ENCODE data around the gene MID1. TPM values are rescaled to one million over a fixed set of nuclear protein-coding genes. Genes with fewer than 3 reads are reported as not detected.

MID1 gene
- total RNA-seq, 3 donors from 2014 or later, result 41.4 to 48.8 (median 48.4) TPM

DNA sequence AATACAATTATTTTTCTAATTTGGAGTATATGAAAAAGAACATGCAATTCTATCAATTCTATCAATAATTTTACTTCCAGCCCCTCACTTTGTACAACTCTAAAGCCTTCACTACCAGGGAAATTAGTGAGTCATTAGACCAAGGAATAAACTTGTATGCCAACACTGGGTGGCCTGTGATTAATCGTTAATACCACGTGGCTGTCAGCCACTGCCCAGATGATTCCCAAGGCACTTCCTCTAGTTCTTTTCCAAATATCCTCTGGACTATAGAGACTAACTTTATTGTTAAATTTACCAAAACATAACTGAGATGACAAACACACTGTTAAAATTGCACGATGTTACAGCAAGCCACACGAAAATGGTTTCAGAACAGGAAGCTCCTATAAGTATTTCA, 45.7 kb downstream of the MID1 start:
- no peak overlapping the region for H3K4me3 ChIP-seq
- no peak for ATAC-seq
- H3K4me1 ChIP-seq (ENCODE audit: low read depth), result no peaks in the 10 kb centered on the region
- TF ChIP-seq, protein P1, sequence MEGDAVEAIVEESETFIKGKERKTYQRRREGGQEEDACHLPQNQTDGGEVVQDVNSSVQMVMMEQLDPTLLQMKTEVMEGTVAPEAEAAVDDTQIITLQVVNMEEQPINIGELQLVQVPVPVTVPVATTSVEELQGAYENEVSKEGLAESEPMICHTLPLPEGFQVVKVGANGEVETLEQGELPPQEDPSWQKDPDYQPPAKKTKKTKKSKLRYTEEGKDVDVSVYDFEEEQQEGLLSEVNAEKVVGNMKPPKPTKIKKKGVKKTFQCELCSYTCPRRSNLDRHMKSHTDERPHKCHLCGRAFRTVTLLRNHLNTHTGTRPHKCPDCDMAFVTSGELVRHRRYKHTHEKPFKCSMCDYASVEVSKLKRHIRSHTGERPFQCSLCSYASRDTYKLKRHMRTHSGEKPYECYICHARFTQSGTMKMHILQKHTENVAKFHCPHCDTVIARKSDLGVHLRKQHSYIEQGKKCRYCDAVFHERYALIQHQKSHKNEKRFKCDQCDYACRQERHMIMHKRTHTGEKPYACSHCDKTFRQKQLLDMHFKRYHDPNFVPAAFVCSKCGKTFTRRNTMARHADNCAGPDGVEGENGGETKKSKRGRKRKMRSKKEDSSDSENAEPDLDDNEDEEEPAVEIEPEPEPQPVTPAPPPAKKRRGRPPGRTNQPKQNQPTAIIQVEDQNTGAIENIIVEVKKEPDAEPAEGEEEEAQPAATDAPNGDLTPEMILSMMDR (IDR thresholded peaks at IDR 0.05), result no peak
- no peaks in the 10 kb centered on the region for H3K36me3 ChIP-seq (ENCODE audit: low read depth)
- H3K9me3 ChIP-seq, result no peaks in the 10 kb centered on the region
- intact Hi-C loops (cut with DNase I, micrococcal nuclease), result no loop called here
- DNase-seq, result no peak

- no peaks in the 10 kb centered on the region for H3K9me3 ChIP-seq
- H3K36me3 ChIP-seq (ENCODE audit: low read depth), result no peaks in the 10 kb centered on the region
- intact Hi-C loops (cut with DNase I, micrococcal nuclease), result no loop called here
- DNase-seq (no peak), ATAC-seq (no peak)
- no peaks in the 10 kb centered on the region for H3K4me1 ChIP-seq (ENCODE audit: low read depth)
- H3K4me3 ChIP-seq, result no peak overlapping the region
- TF ChIP-seq, protein P1 (IDR thresholded peaks at IDR 0.05), result no peak
Measured at GRCh38 chrX:10571260-10571659, 49.1 kb downstream of the MID1 start.

DNA sequence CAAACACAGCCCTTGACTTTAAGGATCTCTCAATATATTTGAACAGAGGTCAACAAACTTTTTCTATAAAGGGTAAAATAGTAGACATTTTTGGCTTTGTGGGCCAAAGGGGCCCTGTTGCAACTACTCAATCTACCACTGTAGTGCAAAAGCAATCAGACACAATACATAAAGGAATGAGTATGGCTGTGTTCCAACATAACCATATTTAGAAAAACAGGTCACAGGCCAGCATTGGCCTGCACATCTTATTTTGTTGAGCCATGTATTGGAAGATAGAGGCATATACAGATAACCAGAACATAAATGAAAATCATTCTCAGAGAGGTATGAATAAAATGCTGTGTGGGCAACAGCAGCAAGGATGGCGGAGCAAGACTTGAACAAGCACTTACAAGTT, 49.8 kb downstream of the MID1 start:
- no peaks in the 10 kb centered on the region for H3K36me3 ChIP-seq (ENCODE audit: low read depth)
- ATAC-seq, result no peak
- no peak for DNase-seq
- TF ChIP-seq, protein P1 (IDR thresholded peaks at IDR 0.05), result no peak
- H3K9me3 ChIP-seq, result no peaks in the 10 kb centered on the region
- no peaks in the 10 kb centered on the region for H3K4me1 ChIP-seq (ENCODE audit: low read depth)
- intact Hi-C loops (cut with DNase I, micrococcal nuclease), result no loop called here
- H3K4me3 ChIP-seq, result no peak overlapping the region

- DNase-seq (no peak), ATAC-seq (no peak)
- intact Hi-C loops (cut with DNase I, micrococcal nuclease), result no loop called here
- Histone ChIP-seq H3K36me3 (ENCODE audit: low read depth) (no peaks in the 10 kb centered on the region), H3K4me1 (ENCODE audit: low read depth) (no peaks in the 10 kb centered on the region), H3K9me3 (no peaks in the 10 kb centered on the region), H3K4me3 (no peak overlapping the region)
- TF ChIP-seq, protein P1 (IDR thresholded peaks at IDR 0.05), result no peak
Measured at GRCh38 chrX:10569946-10570345, 50.4 kb downstream of the MID1 start.

GRCh38 chrX:10568428-10568827, 52.0 kb downstream of the MID1 start:
- intact Hi-C loops (cut with DNase I, micrococcal nuclease), result no loop called here

More at GRCh38 chrX:10568428-10568827, 52.0 kb downstream of the MID1 start:
- ATAC-seq (no peak), DNase-seq (no peak)
- no peaks in the 10 kb centered on the region for H3K4me1 ChIP-seq (ENCODE audit: low read depth)
- TF ChIP-seq, protein P1 (IDR thresholded peaks at IDR 0.05), result no peak
- H3K9me3 ChIP-seq, result no peaks in the 10 kb centered on the region
- H3K36me3 ChIP-seq (ENCODE audit: low read depth), result no peaks in the 10 kb centered on the region
- no peak overlapping the region for H3K4me3 ChIP-seq
